Lower leg skin (tissue), 3 donors: ENCODE results near the gene FICD.

Experiments used
- POLR2A ChIP-seq, 2 donors: fragments of 450-650 bp; IDR thresholded peaks; one replicate each; pipeline ENCODE4 v1.6.1; 2016 to 2017; ENCODE audit warnings: antibody characterized with exemption in 2 of 2, mild to moderate bottlenecking in 1 of 2, moderate library complexity in 1 of 2
- TF ChIP-seq, protein P1 (sequence below), 3 donors: fragments of 450-650 bp; IDR thresholded peaks; one replicate each; pipeline ENCODE4 v1.5.1; 2016; ENCODE audit warnings: antibody characterized with exemption in 3 of 3, mild to moderate bottlenecking in 3 of 3, moderate library complexity in 2 of 3

DNA sequence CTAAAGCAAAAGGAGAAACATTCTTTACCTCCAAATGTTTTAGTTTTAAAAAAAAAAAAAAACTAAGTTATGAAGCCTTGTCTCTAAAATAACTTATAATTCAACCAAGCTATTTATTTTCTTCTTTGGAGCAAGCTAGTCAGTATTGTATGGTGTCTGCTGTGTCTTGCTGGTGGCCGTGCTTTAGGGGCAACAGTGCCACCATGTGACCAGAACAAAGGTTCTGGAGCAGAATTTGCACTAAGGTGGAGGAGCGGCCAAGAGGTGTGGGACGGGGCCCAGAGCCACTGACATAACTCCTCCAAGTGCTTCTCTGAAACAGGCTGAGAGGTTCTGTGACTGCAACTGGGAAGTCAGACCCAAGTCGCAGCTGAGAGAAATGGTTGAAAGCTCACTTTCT, 4.5 kb downstream of the FICD start:
- TF ChIP-seq, protein P1, sequence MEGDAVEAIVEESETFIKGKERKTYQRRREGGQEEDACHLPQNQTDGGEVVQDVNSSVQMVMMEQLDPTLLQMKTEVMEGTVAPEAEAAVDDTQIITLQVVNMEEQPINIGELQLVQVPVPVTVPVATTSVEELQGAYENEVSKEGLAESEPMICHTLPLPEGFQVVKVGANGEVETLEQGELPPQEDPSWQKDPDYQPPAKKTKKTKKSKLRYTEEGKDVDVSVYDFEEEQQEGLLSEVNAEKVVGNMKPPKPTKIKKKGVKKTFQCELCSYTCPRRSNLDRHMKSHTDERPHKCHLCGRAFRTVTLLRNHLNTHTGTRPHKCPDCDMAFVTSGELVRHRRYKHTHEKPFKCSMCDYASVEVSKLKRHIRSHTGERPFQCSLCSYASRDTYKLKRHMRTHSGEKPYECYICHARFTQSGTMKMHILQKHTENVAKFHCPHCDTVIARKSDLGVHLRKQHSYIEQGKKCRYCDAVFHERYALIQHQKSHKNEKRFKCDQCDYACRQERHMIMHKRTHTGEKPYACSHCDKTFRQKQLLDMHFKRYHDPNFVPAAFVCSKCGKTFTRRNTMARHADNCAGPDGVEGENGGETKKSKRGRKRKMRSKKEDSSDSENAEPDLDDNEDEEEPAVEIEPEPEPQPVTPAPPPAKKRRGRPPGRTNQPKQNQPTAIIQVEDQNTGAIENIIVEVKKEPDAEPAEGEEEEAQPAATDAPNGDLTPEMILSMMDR (IDR thresholded peaks at IDR 0.05) = no peak
- TF ChIP-seq POLR2A (IDR thresholded peaks at IDR 0.05) = no peak
